Endothelial cell (in vitro differentiated cells): ENCODE results near the gene FAM177B. TPM values are rescaled to one million over a fixed set of nuclear protein-coding genes. Genes with fewer than 3 reads are reported as not detected.

Source experiments
- DNase-seq: peaks from one replicate; pipeline ENCODE4 v3.0.0; 2021; ENCODE audit warnings: low spot score
- H3K27ac Mint-ChIP-seq: one replicate; pipeline ENCODE4 v1.8.0; 2021; ENCODE audit warnings: mixed read lengths, inconsistent platforms; ENCODE audit not compliant: unreplicated experiment
- H3K27me3 Mint-ChIP-seq: one replicate; pipeline ENCODE4 v1.8.0; 2021; ENCODE audit warnings: mild to moderate bottlenecking, moderate library complexity, mixed read lengths, inconsistent platforms; ENCODE audit not compliant: unreplicated experiment
- H3K36me3 Mint-ChIP-seq: one replicate; pipeline ENCODE4 v1.8.0; 2021; ENCODE audit warnings: mild to moderate bottlenecking, low read depth, mixed read lengths, inconsistent platforms; ENCODE audit not compliant: unreplicated experiment
- H3K4me1 Mint-ChIP-seq: one replicate; pipeline ENCODE4 v1.8.0; 2021; ENCODE audit warnings: mild to moderate bottlenecking, mixed read lengths, inconsistent platforms; ENCODE audit not compliant: unreplicated experiment
- H3K4me3 Mint-ChIP-seq: one replicate; pipeline ENCODE4 v1.8.0; 2021; ENCODE audit warnings: mild to moderate bottlenecking, mixed read lengths, inconsistent platforms; ENCODE audit not compliant: unreplicated experiment
- H3K9me3 Mint-ChIP-seq: one replicate; pipeline ENCODE4 v1.8.0; 2021; ENCODE audit warnings: mixed read lengths, inconsistent platforms; ENCODE audit not compliant: unreplicated experiment
- CTCF ChIP-seq: fragments of 200-600 bp; sonication (generic); IDR thresholded peaks from one replicate; pipeline ENCODE4 v1.5.0; 2021; ENCODE audit warnings: antibody characterized with exemption; ENCODE audit not compliant: unreplicated experiment
- total RNA-seq: library from RNA; stranded (reverse); fragmentation: NEBNext Ultra II Directional; extraction: Animal tissue kit (Norgen Biotek cat#: 25700); gene quantifications from one replicate; pipeline ENCODE4 v1.2.1, GENCODE V29; 2021; ENCODE audit not compliant: unreplicated experiment

The FAM177B gene
- total RNA-seq, 1 donor from 2014 or later, result not detected

- H3K36me3 Mint-ChIP-seq, result no peaks in the 10 kb centered on the region
- H3K4me3 Mint-ChIP-seq, result no peak overlapping the region
- peaks cover 4% of the 10 kb centered on the region for H3K4me1 Mint-ChIP-seq
- peaks cover 2% of the 10 kb centered on the region for H3K27me3 Mint-ChIP-seq
- no peak for DNase-seq
- TF ChIP-seq CTCF, result no peak
- H3K9me3 Mint-ChIP-seq, result no peaks in the 10 kb centered on the region
- no peak overlapping the region for H3K27ac Mint-ChIP-seq
These were observed 47.9 kb downstream of the FAM177B start for GRCh38 chr1:222784916-222785315.

- no peak for DNase-seq
- Mint-ChIP-seq H3K27ac (no peak overlapping the region), H3K9me3 (no peaks in the 10 kb centered on the region), H3K36me3 (no peaks in the 10 kb centered on the region), H3K4me3 (no peak overlapping the region), H3K4me1 (peaks cover 4% of the 10 kb centered on the region), H3K27me3 (peaks cover 2% of the 10 kb centered on the region)
- TF ChIP-seq CTCF, result no peak
These were observed 48.5 kb downstream of the FAM177B start for GRCh38 chr1:222785529-222785928.

GRCh38 chr1:222786121-222786520 is 49.1 kb downstream of the FAM177B start:
- Mint-ChIP-seq H3K4me1 (peaks cover 4% of the 10 kb centered on the region), H3K27ac (no peak overlapping the region), H3K4me3 (no peak overlapping the region), H3K36me3 (no peaks in the 10 kb centered on the region), H3K9me3 (no peaks in the 10 kb centered on the region), H3K27me3 (peaks cover 2% of the 10 kb centered on the region)
- DNase-seq, result no peak
- no peak for TF ChIP-seq CTCF

GRCh38 chr1:222787729-222788128 is 50.7 kb downstream of the FAM177B start:
- TF ChIP-seq CTCF, result no peak
- peaks cover 2% of the 10 kb centered on the region for H3K27me3 Mint-ChIP-seq
- no peaks in the 10 kb centered on the region for H3K9me3 Mint-ChIP-seq
- no peak overlapping the region for H3K27ac Mint-ChIP-seq
- DNase-seq, result no peak
- H3K4me3 Mint-ChIP-seq, result no peak overlapping the region
- H3K4me1 Mint-ChIP-seq, result peaks cover 8% of the 10 kb centered on the region
- no peaks in the 10 kb centered on the region for H3K36me3 Mint-ChIP-seq

- no peak for TF ChIP-seq CTCF
- H3K27me3 Mint-ChIP-seq, result peaks cover 1% of the 10 kb centered on the region
- no peaks in the 10 kb centered on the region for H3K9me3 Mint-ChIP-seq
These were observed 51.6 kb downstream of the FAM177B start for GRCh38 chr1:222788402-222789156.

More at GRCh38 chr1:222788402-222789156, 51.6 kb downstream of the FAM177B start:
- DNase-seq, result no peak
- H3K27ac Mint-ChIP-seq, result no peak overlapping the region
- H3K4me1 Mint-ChIP-seq, result peaks cover 16% of the 10 kb centered on the region
- H3K4me3 Mint-ChIP-seq, result no peak overlapping the region
- H3K36me3 Mint-ChIP-seq, result no peaks in the 10 kb centered on the region
